GM19395 (cell line): Measurements from ENCODE around the gene UGT1A7.

Experiments
- ATAC-seq: cut with Tn5 transposase; IDR thresholded peaks from one replicate; pipeline ENCODE4 v1.9.1; 2021; ENCODE audit warnings: mild to moderate bottlenecking, moderate library complexity; ENCODE audit not compliant: unreplicated experiment

UGT1A7 gene

DNA sequence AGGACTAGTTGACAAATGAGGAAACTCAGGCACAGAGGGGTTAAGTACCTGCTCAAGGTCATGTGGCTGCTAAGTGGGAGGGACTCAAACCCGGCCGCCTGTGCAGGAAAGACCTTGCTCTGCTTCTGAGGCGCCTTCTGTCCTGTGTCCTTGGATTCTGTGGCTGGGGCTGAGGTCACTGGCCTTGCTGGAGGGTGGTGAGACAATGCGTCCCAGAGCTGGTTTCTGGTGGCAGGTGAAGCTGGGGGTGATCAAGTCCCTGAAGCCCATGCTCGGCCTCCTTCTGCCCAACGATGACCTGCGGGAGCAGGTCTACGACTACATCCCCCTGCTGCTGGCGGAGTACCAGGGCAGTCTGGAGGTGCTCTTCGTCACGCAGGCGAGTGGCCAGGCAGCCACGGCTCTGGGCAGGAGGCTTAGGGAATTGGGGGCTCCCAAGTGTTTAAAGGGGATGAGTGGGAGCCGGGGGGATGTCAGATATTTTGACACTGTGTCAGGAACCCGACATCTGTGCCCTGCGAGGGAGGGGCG lies 112.5 kb downstream of the UGT1A7 start:
- no peak for ATAC-seq

DNA sequence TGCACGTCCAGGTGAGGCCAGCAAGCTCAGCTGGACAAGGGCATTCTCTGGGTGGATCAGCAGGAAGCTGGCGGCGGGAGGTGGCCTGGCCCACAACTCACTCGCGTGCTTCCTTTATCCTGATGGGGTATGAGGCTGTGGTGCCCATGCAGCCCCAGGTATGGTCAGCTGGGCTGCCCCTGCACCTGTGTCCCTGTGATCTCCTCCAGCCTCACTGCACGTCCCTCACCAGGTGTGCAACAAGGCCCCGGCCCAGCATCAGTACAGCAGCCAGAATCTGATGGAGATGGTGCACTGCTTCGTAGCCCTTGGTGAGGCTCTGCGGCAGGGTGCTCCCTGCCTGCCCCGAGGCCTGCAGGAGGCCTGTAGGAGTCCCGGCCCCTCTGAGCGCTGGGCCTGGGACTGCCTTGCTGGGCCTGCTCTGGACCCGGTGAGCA lies 114.1 kb downstream of the UGT1A7 start:
- no peak for ATAC-seq

- no peak for ATAC-seq
These were observed 114.6 kb downstream of the UGT1A7 start for GRCh38 chr2:233796254-233796653.

- no peak for ATAC-seq
These were observed 116.8 kb downstream of the UGT1A7 start for GRCh38 chr2:233798335-233799086.

DNA sequence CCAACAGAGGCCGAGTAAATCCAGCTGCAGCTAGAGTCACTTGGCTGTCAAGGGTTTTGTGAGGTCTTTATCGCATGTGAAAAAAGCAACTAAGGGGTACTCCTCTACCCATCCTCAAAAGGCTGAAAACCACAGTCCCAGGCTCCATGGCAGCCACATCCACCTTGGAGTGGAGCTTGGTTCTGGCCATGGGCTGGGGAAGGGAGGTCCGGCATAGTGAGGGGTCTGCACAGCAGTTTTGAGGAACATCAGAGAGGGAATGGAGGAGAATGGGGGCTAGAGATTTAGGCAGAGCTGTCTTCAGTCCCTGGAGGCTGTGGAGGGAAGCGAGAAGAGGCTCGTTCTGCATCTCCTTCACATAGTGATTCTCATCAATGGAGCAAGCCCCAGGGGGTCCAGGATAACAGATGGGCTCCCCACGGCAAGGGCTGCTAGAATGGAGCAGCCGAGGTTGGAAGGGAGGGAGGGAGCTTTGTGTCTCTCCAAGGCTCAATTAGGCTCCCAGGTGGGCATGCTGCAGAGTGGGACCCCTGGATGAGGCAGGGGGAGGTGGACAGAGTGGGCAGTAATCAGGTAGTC lies 117.5 kb downstream of the UGT1A7 start:
- no peak for ATAC-seq

DNA sequence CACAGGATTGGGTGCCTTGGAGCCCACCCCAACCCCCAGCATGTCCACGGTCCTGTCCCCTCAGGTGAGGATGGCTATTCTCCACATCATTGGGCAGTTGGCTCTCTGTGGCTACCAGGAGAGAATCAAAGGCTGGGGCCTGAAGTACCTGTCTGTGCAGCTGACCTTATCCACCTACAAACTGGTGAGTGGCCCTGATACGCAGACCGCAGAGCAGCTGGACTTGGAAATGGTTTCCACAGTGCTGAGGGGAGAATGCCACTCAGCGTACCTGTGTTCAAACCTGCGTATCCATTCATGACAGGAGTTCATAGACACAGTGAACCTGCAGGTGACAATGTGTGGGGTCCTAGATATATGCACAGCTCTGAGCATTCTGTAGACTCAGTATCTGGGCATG lies 118.0 kb downstream of the UGT1A7 start:
- no peak for ATAC-seq

DNA sequence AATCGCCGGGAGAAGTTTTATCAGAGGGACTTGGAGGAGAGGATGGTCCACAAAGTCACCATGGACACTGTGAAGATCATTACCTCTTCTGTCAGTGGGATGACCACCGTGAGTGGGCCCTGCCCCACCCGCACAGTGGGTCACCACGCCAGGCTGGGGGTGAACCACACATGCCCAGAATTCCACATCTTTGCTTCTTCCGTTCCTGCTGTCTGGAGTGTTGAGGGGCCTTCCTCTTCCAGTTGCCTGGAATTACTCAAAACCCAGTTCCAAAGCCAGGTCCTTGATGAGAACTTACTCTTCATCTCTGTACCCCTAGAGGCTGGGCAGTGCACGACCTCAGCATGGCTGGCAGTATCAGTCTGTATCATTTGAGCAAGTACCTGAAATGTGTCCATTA lies 118.5 kb downstream of the UGT1A7 start:
- ATAC-seq, result no peak

- no peak for ATAC-seq
These were observed 119.8 kb downstream of the UGT1A7 start for GRCh38 chr2:233801357-233802131.

DNA sequence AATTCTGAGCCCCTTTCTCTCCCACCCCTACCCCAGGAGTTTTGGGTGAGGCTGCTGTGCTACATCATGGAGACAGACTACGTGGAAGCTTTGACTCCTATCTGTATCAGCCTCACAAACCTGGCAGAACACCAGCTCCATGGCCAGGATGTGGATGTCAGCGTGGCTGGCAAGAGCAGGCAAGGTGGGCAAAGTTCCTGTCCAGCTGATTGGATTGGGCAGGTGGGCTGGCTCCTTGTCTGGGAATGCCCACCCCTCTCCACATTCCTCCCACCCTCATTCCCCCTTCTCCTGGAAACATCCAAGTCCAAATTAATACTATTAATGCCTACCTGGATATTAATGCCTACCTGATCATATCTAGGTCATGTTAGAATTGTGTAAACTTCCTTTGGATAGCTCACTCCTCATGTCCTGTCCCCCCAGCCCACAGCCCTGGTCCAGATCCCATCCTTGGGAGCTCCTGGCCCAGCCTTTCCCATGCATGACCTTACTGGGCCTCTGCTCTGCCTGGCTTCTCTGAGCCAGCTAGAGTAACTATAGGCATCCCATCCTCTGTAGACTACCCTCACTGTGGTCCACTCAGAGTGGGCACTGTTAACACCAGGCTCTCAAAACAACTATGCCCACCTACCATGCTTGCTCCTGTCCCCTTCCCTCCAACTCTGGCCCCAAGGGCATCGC lies 120.6 kb downstream of the UGT1A7 start:
- no peak for ATAC-seq

DNA sequence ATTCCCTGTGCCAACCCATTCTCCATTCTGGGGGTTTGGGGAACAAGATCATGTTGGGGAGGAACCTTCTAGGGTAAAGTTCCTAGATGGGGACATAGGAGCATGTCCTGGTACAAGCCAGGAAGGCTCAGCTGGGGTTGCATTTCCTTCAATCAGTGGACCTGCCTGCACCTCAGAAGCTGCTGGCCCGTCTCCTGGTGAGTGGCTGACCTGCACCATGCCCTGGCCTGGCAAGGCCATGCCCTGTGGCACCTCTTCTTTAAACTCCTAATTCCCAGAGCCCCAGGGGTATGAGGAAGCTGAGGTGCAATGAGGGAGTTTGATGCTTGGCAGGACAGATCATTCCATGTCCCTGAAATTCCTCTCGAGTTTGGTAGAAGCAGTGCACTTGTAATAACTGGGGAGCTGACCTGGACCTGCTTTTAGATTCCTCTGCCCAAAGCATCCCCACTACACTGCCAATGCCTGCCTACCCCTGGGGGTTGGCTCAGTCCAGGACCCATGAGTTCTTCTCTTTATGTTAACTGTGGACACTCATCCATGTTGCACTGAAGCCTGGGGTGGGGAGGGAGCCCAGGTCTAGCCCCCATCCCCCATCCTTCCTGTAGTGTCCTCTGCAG lies 121.7 kb downstream of the UGT1A7 start:
- no peak for ATAC-seq

- ATAC-seq, result no peak
These were observed 122.3 kb downstream of the UGT1A7 start for GRCh38 chr2:233803994-233804393.

- no peak for ATAC-seq
These were observed 125.6 kb downstream of the UGT1A7 start for GRCh38 chr2:233807215-233807865.

DNA sequence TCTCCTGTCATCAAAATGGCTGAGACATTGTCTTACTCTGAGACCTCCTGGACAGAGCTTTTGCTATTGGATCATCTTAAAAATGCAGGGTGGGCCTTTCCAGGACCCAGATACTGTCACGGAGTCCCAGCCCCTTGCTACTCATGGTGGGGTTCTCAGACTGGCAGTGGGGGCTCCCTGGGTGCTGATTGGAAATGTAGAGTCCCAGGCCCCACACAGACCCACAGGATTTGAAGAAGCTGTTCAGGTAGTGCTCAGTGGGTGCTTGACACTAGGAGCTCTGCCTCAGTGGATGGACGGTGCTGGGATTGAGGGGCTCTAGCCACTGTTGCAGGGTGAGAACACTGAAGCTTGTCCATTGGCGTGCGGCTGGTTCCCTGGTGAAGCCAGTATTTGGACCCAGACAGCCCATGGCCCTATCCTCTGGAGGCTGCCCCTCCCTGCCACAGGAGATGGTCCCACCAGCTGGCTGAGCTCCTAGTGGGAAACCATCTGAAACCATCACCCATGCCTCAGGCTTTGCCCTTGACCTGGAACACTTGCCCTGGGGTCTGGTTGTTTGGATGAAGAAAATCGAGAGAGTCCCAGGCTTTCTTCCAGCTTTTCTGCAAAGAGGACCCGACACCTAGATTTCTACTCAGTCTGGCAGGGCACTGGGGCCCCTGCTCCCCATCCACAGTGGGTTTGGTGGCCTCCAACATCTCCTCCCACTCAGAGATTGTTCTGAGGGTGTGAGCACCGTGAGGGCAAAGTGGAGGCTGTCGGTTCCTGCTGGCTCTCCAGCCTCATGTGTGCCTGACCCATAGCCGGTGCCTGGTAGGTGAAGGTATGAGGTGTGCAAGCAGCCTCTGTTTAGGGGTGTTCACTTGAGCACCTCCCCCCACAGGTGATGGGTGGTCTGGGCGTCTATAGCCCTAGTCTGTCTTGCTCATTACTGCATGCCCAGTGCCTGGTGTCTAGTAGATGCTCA lies 126.5 kb downstream of the UGT1A7 start:
- ATAC-seq, result no peak

- no peak for ATAC-seq
These were observed 128.7 kb downstream of the UGT1A7 start for GRCh38 chr2:233810385-233810784.

GRCh38 chr2:233811087-233811486 lies 129.4 kb downstream of the UGT1A7 start:
- no peak for ATAC-seq

DNA sequence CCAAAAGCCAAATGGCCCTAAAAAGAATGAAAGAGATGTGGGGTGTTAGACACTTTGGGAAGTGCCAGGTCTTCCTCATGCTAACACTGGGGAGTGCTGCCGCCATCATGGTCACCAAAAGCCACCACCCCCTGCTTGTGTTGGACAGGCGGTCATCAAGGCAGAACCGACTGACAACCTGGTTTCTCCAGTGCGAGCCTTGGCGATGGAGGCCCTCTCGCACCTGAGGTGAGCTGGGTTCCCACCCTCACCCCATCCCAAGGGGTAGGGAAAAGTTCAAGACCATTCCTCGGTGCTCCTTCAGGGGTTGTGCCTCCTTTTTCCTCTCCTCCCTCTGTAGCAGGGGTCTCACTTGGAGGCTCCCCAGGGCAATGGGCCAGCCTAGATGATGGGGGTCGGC lies 130.0 kb downstream of the UGT1A7 start:
- ATAC-seq, result no peak

DNA sequence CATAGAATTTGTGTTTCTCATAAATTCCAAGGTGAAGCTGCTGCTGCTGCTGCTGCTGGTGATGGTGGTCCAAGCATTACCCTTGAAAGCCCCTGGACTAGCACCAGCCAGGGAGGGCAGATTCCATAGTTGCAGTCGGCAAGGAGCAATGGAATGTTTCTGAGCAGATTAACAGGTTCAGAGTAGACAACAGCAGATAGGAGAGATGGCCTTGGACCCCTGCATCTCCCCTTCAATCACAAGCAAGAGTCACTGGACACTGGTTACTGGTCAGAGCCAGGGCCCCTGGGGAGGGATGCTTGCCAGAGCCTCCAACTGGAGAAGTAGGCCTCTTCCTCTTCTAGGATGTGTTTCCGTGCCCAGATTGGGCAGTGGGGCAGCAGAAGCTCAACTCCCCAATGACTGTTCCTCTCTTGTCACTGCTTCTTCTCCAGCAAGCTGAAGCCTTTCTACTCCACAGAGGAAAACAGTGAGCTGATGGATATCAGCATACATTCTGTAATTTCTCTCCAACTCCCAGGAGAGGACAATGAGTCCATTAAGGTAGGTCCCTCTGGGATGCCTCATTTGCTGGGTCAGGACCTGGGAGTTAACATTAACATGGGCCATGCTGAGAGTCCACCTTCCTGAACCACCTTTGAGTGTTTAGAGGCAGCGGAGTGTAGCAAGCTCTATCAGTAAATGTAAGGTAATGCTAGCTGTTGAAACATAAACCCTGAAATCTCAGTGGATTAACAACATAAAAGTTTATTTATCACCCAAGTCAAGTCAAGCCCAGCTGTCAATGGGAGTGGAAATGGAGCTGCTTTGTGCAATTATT lies 131.7 kb downstream of the UGT1A7 start:
- no peak for ATAC-seq
